Measurements from ENCODE around the gene RAB5A.

RAB5A gene

GRCh38 chr3:19901337-19901736 is 45.6 kb upstream of the RAB5A start:
- Histone ChIP-seq H3K9me3 (ENCODE audit: insufficient read depth, low read depth, low read length) (no peaks in the 10 kb centered on the region), H3K9ac (ENCODE audit: low read length) (no peak overlapping the region), H4K91ac (ENCODE audit: low read depth, low read length) (no peak overlapping the region), H3K4ac (ENCODE audit: low read depth, low read length) (no peak overlapping the region), H2AFZ (ENCODE audit: insufficient read depth, low read length, poor library complexity) (no peak overlapping the region), H3K27ac (ENCODE audit: low read depth, low read length) (no peak overlapping the region), H3K14ac (ENCODE audit: low read length) (no peak overlapping the region), H2BK120ac (ENCODE audit: insufficient read depth, low read length, poor library complexity) (no peak overlapping the region), H3K18ac (ENCODE audit: low read length) (no peak overlapping the region), H4K12ac (ENCODE audit: low read depth, low read length) (no peak overlapping the region), H3K4me3 (ENCODE audit: low read depth, low read length) (no peak overlapping the region), H3K4me1 (ENCODE audit: control insufficient read depth in 1 of 2, insufficient read depth in 2 of 2, low read length in 2 of 2) (no peaks in the 10 kb centered on the region), H3K23ac (ENCODE audit: low read length) (no peak overlapping the region), H3K36me3 (ENCODE audit: control insufficient read depth in 1 of 2, insufficient read depth in 2 of 2, low read length in 2 of 2) (no peaks in the 10 kb centered on the region), H3K27me3 (ENCODE audit: insufficient read depth, low read length) (no peaks in the 10 kb centered on the region), H3K4me2 (ENCODE audit: low read length) (no peak overlapping the region), H2AK5ac (ENCODE audit: low read length) (no peak overlapping the region), H4K8ac (ENCODE audit: low read depth, low read length) (no peak overlapping the region), H2BK5ac (ENCODE audit: low read depth, low read length, poor library complexity) (no peak overlapping the region), H3K79me2 (ENCODE audit: control insufficient read depth, insufficient read depth, low read length, poor library complexity) (no peaks in the 10 kb centered on the region), H2BK12ac (ENCODE audit: low read length) (no peak overlapping the region), H3K79me1 (ENCODE audit: low read length) (no peaks in the 10 kb centered on the region)
- no CpG with 5 or more reads among the region's 5 CpGs for WGBS (ENCODE audit: extremely low coverage, insufficient coverage, insufficient read length)
- no peak for DNase-seq

- H3K36me3 ChIP-seq (ENCODE audit: control insufficient read depth in 1 of 2, insufficient read depth in 2 of 2, low read length in 2 of 2): no peaks in the 10 kb centered on the region
- no peak overlapping the region for H3K4ac ChIP-seq (ENCODE audit: low read depth, low read length)
- no peak overlapping the region for H3K14ac ChIP-seq (ENCODE audit: low read length)
- no peak overlapping the region for H3K27ac ChIP-seq (ENCODE audit: low read depth, low read length)
- no peaks in the 10 kb centered on the region for H3K79me2 ChIP-seq (ENCODE audit: control insufficient read depth, insufficient read depth, low read length, poor library complexity)
- no peak overlapping the region for H2BK120ac ChIP-seq (ENCODE audit: insufficient read depth, low read length, poor library complexity)
- H2AK5ac ChIP-seq (ENCODE audit: low read length): no peak overlapping the region
- H3K9me3 ChIP-seq (ENCODE audit: insufficient read depth, low read depth, low read length): no peaks in the 10 kb centered on the region
- no peak overlapping the region for H4K8ac ChIP-seq (ENCODE audit: low read depth, low read length)
- no peaks in the 10 kb centered on the region for H3K27me3 ChIP-seq (ENCODE audit: insufficient read depth, low read length)
- DNase-seq: no peak
- H3K4me3 ChIP-seq (ENCODE audit: low read depth, low read length): no peak overlapping the region
- H3K4me1 ChIP-seq (ENCODE audit: control insufficient read depth in 1 of 2, insufficient read depth in 2 of 2, low read length in 2 of 2): no peaks in the 10 kb centered on the region
- H3K79me1 ChIP-seq (ENCODE audit: low read length): no peaks in the 10 kb centered on the region
- H2BK5ac ChIP-seq (ENCODE audit: low read depth, low read length, poor library complexity): no peak overlapping the region
- no peak overlapping the region for H2AFZ ChIP-seq (ENCODE audit: insufficient read depth, low read length, poor library complexity)
- no peak overlapping the region for H4K91ac ChIP-seq (ENCODE audit: low read depth, low read length)
- no peak overlapping the region for H3K23ac ChIP-seq (ENCODE audit: low read length)
- no CpG with 5 or more reads among the region's 4 CpGs for WGBS (ENCODE audit: extremely low coverage, insufficient coverage, insufficient read length)
- no peak overlapping the region for H3K18ac ChIP-seq (ENCODE audit: low read length)
- H3K9ac ChIP-seq (ENCODE audit: low read length): no peak overlapping the region
- no peak overlapping the region for H4K12ac ChIP-seq (ENCODE audit: low read depth, low read length)
- no peak overlapping the region for H2BK12ac ChIP-seq (ENCODE audit: low read length)
- H3K4me2 ChIP-seq (ENCODE audit: low read length): no peak overlapping the region
Measured at GRCh38 chr3:19901918-19902317, 45.0 kb upstream of the RAB5A start.

- no peak overlapping the region for H2BK12ac ChIP-seq (ENCODE audit: low read length)
- H3K79me1 ChIP-seq (ENCODE audit: low read length): no peaks in the 10 kb centered on the region
- no peaks in the 10 kb centered on the region for H3K36me3 ChIP-seq (ENCODE audit: control insufficient read depth in 1 of 2, insufficient read depth in 2 of 2, low read length in 2 of 2)
- H3K14ac ChIP-seq (ENCODE audit: low read length): no peak overlapping the region
- DNase-seq: no peak
- no peak overlapping the region for H3K27ac ChIP-seq (ENCODE audit: low read depth, low read length)
- H3K4me1 ChIP-seq (ENCODE audit: control insufficient read depth in 1 of 2, insufficient read depth in 2 of 2, low read length in 2 of 2): no peaks in the 10 kb centered on the region
- H3K4me3 ChIP-seq (ENCODE audit: low read depth, low read length): no peak overlapping the region
- no peak overlapping the region for H3K23ac ChIP-seq (ENCODE audit: low read length)
- no peak overlapping the region for H2BK5ac ChIP-seq (ENCODE audit: low read depth, low read length, poor library complexity)
- no peak overlapping the region for H3K4ac ChIP-seq (ENCODE audit: low read depth, low read length)
- no peak overlapping the region for H3K9ac ChIP-seq (ENCODE audit: low read length)
- H3K4me2 ChIP-seq (ENCODE audit: low read length): no peak overlapping the region
- no peak overlapping the region for H3K18ac ChIP-seq (ENCODE audit: low read length)
- H4K91ac ChIP-seq (ENCODE audit: low read depth, low read length): no peak overlapping the region
- no peaks in the 10 kb centered on the region for H3K79me2 ChIP-seq (ENCODE audit: control insufficient read depth, insufficient read depth, low read length, poor library complexity)
- H2BK120ac ChIP-seq (ENCODE audit: insufficient read depth, low read length, poor library complexity): no peak overlapping the region
- H3K27me3 ChIP-seq (ENCODE audit: insufficient read depth, low read length): no peaks in the 10 kb centered on the region
- H4K8ac ChIP-seq (ENCODE audit: low read depth, low read length): no peak overlapping the region
- WGBS (ENCODE audit: extremely low coverage, insufficient coverage, insufficient read length): no CpG with 5 or more reads among the region's 2 CpGs
- no peak overlapping the region for H2AK5ac ChIP-seq (ENCODE audit: low read length)
- no peaks in the 10 kb centered on the region for H3K9me3 ChIP-seq (ENCODE audit: insufficient read depth, low read depth, low read length)
- H4K12ac ChIP-seq (ENCODE audit: low read depth, low read length): no peak overlapping the region
- no peak overlapping the region for H2AFZ ChIP-seq (ENCODE audit: insufficient read depth, low read length, poor library complexity)
Measured at GRCh38 chr3:19903649-19904048, 43.2 kb upstream of the RAB5A start.

GRCh38 chr3:19907523-19907922 is 39.4 kb upstream of the RAB5A start:
- no peak overlapping the region for H4K91ac ChIP-seq (ENCODE audit: low read depth, low read length)
- H3K27me3 ChIP-seq (ENCODE audit: insufficient read depth, low read length): no peaks in the 10 kb centered on the region
- no peak overlapping the region for H2AK5ac ChIP-seq (ENCODE audit: low read length)
- no peak overlapping the region for H4K8ac ChIP-seq (ENCODE audit: low read depth, low read length)
- no peak overlapping the region for H2BK5ac ChIP-seq (ENCODE audit: low read depth, low read length, poor library complexity)
- no peak overlapping the region for H4K12ac ChIP-seq (ENCODE audit: low read depth, low read length)
- H3K4ac ChIP-seq (ENCODE audit: low read depth, low read length): no peak overlapping the region
- no peak overlapping the region for H2BK12ac ChIP-seq (ENCODE audit: low read length)
- no peak overlapping the region for H3K4me3 ChIP-seq (ENCODE audit: low read depth, low read length)
- no peak overlapping the region for H3K4me2 ChIP-seq (ENCODE audit: low read length)
- no peaks in the 10 kb centered on the region for H3K36me3 ChIP-seq (ENCODE audit: control insufficient read depth in 1 of 2, insufficient read depth in 2 of 2, low read length in 2 of 2)
- no peak overlapping the region for H3K9ac ChIP-seq (ENCODE audit: low read length)
- no peak overlapping the region for H3K18ac ChIP-seq (ENCODE audit: low read length)
- no peak overlapping the region for H2AFZ ChIP-seq (ENCODE audit: insufficient read depth, low read length, poor library complexity)
- no peaks in the 10 kb centered on the region for H3K79me2 ChIP-seq (ENCODE audit: control insufficient read depth, insufficient read depth, low read length, poor library complexity)
- no peak for DNase-seq
- H3K27ac ChIP-seq (ENCODE audit: low read depth, low read length): no peak overlapping the region
- H3K23ac ChIP-seq (ENCODE audit: low read length): no peak overlapping the region
- H3K9me3 ChIP-seq (ENCODE audit: insufficient read depth, low read depth, low read length): no peaks in the 10 kb centered on the region
- H3K14ac ChIP-seq (ENCODE audit: low read length): no peak overlapping the region
- H3K4me1 ChIP-seq (ENCODE audit: control insufficient read depth in 1 of 2, insufficient read depth in 2 of 2, low read length in 2 of 2): no peaks in the 10 kb centered on the region
- no peak overlapping the region for H2BK120ac ChIP-seq (ENCODE audit: insufficient read depth, low read length, poor library complexity)
- no CpG with 5 or more reads among the region's 3 CpGs for WGBS (ENCODE audit: extremely low coverage, insufficient coverage, insufficient read length)
- no peaks in the 10 kb centered on the region for H3K79me1 ChIP-seq (ENCODE audit: low read length)

- no peak for DNase-seq
- no peak overlapping the region for H2BK5ac ChIP-seq (ENCODE audit: low read depth, low read length, poor library complexity)
- no peaks in the 10 kb centered on the region for H3K36me3 ChIP-seq (ENCODE audit: control insufficient read depth in 1 of 2, insufficient read depth in 2 of 2, low read length in 2 of 2)
- H3K4me1 ChIP-seq (ENCODE audit: control insufficient read depth in 1 of 2, insufficient read depth in 2 of 2, low read length in 2 of 2): no peaks in the 10 kb centered on the region
- no peak overlapping the region for H4K91ac ChIP-seq (ENCODE audit: low read depth, low read length)
- H2AFZ ChIP-seq (ENCODE audit: insufficient read depth, low read length, poor library complexity): no peak overlapping the region
- H3K9me3 ChIP-seq (ENCODE audit: insufficient read depth, low read depth, low read length): no peaks in the 10 kb centered on the region
- no peak overlapping the region for H2BK120ac ChIP-seq (ENCODE audit: insufficient read depth, low read length, poor library complexity)
- H3K79me2 ChIP-seq (ENCODE audit: control insufficient read depth, insufficient read depth, low read length, poor library complexity): no peaks in the 10 kb centered on the region
- no peak overlapping the region for H2BK12ac ChIP-seq (ENCODE audit: low read length)
- no peak overlapping the region for H3K4me2 ChIP-seq (ENCODE audit: low read length)
- H3K9ac ChIP-seq (ENCODE audit: low read length): no peak overlapping the region
- no peaks in the 10 kb centered on the region for H3K27me3 ChIP-seq (ENCODE audit: insufficient read depth, low read length)
- H3K18ac ChIP-seq (ENCODE audit: low read length): no peak overlapping the region
- no peaks in the 10 kb centered on the region for H3K79me1 ChIP-seq (ENCODE audit: low read length)
- no peak overlapping the region for H3K4ac ChIP-seq (ENCODE audit: low read depth, low read length)
- H3K23ac ChIP-seq (ENCODE audit: low read length): no peak overlapping the region
- no peak overlapping the region for H3K14ac ChIP-seq (ENCODE audit: low read length)
- H3K4me3 ChIP-seq (ENCODE audit: low read depth, low read length): no peak overlapping the region
- H2AK5ac ChIP-seq (ENCODE audit: low read length): no peak overlapping the region
- no peak overlapping the region for H3K27ac ChIP-seq (ENCODE audit: low read depth, low read length)
- H4K12ac ChIP-seq (ENCODE audit: low read depth, low read length): no peak overlapping the region
- H4K8ac ChIP-seq (ENCODE audit: low read depth, low read length): no peak overlapping the region
Measured at GRCh38 chr3:19911452-19911851, 35.4 kb upstream of the RAB5A start.

All from trophoblast cell (in vitro differentiated cells and primary cell).